PFSK-1 (cell line): Measurements from ENCODE around the gene LPCAT4.

ENCODE experiments used
- POLR2AphosphoS5 ChIP-seq: IDR thresholded peaks from 2 replicates; pipeline ENCODE4 v1.6.1; 2012; ENCODE audit warnings: low read depth, mild to moderate bottlenecking, control low read depth, low read length, moderate library complexity
- REST ChIP-seq, 2 experiments: IDR thresholded peaks; 2 replicates each; pipeline versions ENCODE4 v1.6.1 to v1.8.0; 2011 to 2012; ENCODE audit warnings: low read depth in 2 of 2, low read length in 2 of 2, control low read depth in 1 of 2, inconsistent platforms in 1 of 2, mild to moderate bottlenecking in 1 of 2, moderate library complexity in 1 of 2; ENCODE audit not compliant: insufficient read depth in 1 of 2
- TAF1 ChIP-seq: IDR thresholded peaks from 2 replicates; pipeline ENCODE4 v1.6.1; 2012; ENCODE audit warnings: low read length, control low read depth, borderline replicate concordance; ENCODE audit not compliant: insufficient read depth

- TF ChIP-seq POLR2AphosphoS5 (no peak), TAF1 (no peak), REST (IDR thresholded peaks at IDR 0.05; ENCODE audit: insufficient read depth in 1 of 2, low read depth in 2 of 2, low read length in 2 of 2) (no peak)
These were observed 28.6 kb downstream of the LPCAT4 start for GRCh38 chr15:34338347-34338746.
